Stimulated activated CD8-positive, alpha-beta memory T cell treated with anti-CD3 and anti-CD28 coated beads, Interleukin-15, amount 100 ng/mL, for 4 hours (primary cell): Measurements from ENCODE around the gene NR0B1.

Experiments used
- DNase-seq, 2 donors: peaks; one replicate each; pipeline ENCODE4 v3.0.0-alpha.2; 2020; ENCODE audit warnings: low read depth in 2 of 2

Gene NR0B1

DNA sequence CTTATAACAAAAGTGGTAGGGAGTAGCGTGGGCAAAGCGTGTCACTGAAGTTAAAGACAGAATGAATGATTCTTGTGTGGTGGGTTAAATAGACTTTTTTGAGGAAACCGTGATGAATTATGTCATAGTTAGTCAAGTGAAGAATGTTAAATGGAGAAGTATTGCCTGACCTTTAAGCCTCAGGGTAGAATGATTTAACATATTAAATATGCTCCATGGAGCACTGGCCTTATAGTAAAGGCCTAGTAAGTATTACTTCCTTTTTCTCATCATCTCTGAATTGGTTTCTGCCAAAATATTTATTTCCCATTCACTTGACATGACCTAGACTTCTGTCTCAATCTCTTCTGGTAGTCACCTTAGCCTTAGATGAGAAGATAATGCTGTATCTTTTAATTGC, 38.6 kb downstream of the NR0B1 start:
- DNase-seq: no peak

DNA sequence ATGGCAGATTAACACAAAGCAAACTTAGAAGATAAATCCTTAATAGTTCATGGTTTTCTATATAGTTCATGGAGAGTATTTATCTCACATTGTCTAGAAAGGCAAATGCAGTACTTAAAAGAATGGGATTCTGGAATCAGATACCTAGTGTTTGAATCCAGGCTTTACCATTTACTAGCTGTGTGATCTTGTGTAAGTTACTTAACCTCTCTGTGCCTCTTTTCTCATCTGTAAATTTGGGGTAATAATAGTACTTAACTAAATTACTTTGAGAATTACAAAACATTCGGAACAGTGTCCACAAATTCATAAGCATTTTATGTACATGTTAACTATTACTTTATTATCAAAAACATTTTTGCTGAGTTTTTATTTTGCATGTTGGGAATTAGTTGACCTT, 46.4 kb downstream of the NR0B1 start:
- no peak for DNase-seq

- no peak for DNase-seq
Measured at GRCh38 chrX:30261012-30261411, 48.2 kb downstream of the NR0B1 start.

GRCh38 chrX:30259927-30260326, 49.3 kb downstream of the NR0B1 start:
- DNase-seq: no peak
